GM12873 (cell line): ENCODE results near the gene ZNF831.

Source experiments
- TF ChIP-seq, protein P1 (sequence below): IDR thresholded peaks from 2 replicates; pipeline ENCODE4 v1.5.1; 2012; ENCODE audit warnings: low read depth, mild to moderate bottlenecking, moderate library complexity, low read length, control low read depth; ENCODE audit not compliant: insufficient read depth; ENCODE audit errors: missing control alignments

Gene ZNF831

DNA sequence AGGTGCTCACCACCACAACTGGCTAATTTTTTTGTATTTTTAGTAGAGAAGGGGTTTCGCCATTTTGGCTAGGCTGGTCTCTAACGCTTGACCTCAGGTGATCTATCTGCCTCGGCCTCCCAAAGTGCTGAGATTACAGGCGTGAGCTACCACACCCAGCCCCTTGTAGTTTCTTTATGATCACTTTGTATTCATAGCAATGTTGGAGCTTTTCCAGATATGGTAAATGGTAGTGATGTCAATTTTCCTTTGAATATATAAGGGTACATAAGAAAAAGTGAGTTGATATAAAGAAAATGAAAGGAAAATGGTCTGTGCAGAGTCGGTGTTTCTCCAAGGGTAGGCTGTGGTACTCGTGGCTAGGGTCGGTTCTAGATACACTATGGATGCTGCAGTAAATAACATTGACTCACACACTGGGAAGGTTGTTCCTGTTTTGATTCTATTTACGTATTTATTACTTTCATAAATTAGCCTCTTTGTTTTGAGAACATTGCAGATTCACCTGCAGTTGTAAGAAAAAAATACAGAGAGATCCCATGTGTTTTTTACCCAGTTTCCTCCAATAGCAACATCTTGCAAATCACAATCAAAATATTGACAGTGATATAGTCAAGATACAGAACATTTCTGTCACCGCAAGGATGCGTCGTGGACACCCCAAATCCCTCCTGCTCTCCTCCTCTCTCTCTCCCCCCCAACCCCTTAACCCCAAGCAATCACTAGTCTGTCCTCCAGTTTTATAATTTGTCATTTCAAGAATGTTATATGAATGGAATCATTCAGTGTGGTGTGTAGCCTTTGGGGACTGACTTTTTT, 2.5 kb downstream of the ZNF831 start:
- TF ChIP-seq, protein P1, sequence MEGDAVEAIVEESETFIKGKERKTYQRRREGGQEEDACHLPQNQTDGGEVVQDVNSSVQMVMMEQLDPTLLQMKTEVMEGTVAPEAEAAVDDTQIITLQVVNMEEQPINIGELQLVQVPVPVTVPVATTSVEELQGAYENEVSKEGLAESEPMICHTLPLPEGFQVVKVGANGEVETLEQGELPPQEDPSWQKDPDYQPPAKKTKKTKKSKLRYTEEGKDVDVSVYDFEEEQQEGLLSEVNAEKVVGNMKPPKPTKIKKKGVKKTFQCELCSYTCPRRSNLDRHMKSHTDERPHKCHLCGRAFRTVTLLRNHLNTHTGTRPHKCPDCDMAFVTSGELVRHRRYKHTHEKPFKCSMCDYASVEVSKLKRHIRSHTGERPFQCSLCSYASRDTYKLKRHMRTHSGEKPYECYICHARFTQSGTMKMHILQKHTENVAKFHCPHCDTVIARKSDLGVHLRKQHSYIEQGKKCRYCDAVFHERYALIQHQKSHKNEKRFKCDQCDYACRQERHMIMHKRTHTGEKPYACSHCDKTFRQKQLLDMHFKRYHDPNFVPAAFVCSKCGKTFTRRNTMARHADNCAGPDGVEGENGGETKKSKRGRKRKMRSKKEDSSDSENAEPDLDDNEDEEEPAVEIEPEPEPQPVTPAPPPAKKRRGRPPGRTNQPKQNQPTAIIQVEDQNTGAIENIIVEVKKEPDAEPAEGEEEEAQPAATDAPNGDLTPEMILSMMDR: no peak

DNA sequence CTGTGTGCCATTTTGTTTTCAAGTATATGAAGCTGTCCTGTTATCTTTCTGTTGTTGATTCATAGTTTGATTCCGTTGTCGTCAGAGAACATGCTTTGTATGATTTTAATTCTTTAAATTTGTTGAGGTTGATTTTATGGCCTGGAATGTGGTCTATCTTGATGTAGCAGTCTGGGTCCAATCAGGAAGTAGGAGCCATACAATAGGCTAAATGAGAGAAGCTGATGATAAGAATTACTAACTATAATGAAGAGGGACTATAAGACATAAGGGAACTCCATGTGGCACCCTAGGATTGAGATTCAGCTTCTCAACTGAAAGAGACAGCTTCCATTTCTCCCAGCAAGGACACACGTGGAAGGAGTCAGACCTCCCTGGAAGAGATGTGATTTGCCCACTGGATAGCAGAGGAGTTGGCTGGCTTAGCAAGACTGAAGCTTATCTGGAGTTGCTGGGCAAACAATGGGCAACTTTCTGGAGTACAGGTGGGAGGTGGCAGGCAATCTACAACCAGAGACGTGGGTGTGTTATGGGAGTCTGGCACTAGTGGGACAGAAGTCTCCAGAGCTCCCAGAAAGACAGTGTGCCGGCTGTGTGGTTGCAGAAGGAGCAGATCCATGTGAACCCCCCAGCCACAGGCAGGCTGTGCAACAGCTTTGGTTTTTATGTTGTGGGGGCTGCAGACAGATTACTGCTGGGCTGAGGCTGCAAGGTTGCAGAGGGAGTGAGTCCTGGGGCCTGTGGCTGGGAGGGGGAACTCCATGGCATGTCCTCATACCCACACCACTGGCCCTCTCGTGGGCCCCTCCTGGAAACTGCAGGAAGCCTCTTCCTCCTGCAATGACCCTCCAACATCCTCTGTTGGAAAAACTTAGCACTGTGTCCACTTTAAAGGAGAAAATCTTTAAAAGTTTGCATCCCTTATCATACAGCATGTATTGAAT, 7.1 kb downstream of the ZNF831 start:
- TF ChIP-seq, protein P1: no peak

DNA sequence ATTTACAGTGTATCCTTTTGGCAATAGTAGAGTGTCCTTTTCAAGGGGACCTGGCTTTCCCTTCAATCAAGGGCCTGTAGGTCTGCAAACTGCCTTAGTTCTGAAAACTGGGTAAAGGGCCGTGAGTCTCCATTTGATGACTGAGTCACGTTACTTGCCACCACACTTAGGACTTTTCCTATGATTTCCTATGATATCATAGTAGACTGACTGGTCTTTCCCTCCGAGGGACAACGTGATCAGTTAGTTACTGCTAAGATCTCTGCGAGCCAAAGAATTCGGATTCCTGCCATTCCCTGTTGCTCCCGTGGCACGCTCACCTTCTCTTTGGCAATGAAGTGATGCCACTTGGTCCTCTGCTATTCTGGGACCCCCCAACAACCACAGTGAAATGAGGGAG, 8.4 kb downstream of the ZNF831 start:
- TF ChIP-seq, protein P1: no peak

DNA sequence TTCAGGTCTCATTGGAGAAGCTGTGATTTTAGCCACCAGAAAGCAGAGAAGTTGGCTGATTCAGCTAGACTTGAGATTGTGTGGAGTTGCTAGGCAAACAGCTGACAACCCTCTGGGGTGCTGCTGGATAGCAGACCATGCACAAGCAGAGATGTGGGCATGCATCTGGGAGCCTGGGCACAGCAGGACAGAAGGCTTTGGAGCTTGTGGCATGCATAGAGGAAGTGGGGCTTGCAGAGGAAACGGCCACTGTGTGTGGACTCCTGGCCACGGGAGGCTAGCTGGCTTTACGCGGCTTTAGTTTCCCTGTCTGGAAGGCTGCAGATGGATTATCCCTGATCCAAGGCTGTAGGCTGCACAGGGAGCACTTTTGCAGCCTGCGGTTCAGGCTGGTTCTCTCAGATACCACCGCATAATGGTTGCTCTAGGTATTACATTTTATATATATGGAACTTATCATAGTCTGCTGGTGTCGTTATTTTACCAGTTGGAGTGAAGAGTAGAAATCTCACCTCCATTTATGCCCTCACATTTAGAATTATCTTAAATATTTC, 10.4 kb downstream of the ZNF831 start:
- TF ChIP-seq, protein P1: no peak

DNA sequence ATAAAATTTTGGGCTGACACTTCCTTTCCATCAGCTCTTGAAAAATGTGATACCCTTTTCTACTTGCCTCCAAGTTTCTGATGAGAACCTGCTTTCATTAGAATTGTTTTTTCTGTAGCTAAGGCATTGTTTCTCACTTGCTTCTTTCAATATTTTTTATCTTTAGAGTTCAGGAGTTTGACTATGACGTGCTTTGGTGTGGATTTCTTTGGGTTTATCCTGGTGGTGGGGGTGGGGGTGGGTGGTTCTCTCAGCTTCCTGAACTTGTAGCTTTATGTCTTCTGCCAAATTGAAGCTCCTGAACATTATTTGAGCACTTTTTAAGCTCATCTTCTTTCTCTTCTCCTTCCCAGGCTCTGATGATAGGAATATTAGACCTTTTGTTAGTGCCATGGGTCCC, 11.4 kb downstream of the ZNF831 start:
- TF ChIP-seq, protein P1: no peak

DNA sequence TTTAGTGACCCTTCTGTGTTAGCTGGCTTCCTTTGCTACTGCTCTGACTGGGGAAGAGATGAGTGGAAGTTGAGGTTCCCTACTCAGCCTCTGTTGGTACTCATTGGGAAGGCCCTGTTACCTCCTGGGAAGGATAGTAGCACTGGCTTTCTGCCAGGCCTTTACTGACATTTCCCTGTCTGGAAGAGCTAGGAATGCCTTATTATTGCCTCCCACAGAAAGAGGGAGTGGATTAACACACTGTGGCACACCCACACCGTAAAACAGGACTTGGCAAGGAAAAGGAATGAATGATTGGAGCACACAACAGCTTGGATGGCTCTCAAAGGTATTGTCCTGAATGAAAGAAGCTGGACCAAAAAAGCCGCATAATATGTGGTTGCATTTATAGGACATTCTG, 12.2 kb downstream of the ZNF831 start:
- TF ChIP-seq, protein P1: no peak

DNA sequence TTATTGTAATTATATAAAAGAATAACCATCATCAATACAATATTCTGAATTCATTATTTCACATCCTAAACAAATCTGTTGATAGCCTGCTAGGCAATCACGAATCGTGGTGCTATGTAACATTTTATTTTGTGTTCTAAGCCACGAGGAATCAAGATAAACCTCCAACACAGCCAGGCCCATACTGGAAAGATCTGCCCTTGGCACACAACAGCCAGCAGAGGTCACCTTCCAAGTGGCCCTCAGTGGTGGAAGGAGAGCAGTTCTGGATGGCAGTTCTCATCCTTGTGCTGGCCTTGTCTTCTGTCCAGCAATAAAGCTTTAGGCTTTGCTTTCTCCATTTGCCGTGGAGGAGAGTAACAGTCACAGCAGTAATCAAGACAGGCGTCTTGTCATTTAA, 13.2 kb downstream of the ZNF831 start:
- TF ChIP-seq, protein P1: no peak
